ENCODE results near the gene TUSC2.

- TF ChIP-seq, protein P1, sequence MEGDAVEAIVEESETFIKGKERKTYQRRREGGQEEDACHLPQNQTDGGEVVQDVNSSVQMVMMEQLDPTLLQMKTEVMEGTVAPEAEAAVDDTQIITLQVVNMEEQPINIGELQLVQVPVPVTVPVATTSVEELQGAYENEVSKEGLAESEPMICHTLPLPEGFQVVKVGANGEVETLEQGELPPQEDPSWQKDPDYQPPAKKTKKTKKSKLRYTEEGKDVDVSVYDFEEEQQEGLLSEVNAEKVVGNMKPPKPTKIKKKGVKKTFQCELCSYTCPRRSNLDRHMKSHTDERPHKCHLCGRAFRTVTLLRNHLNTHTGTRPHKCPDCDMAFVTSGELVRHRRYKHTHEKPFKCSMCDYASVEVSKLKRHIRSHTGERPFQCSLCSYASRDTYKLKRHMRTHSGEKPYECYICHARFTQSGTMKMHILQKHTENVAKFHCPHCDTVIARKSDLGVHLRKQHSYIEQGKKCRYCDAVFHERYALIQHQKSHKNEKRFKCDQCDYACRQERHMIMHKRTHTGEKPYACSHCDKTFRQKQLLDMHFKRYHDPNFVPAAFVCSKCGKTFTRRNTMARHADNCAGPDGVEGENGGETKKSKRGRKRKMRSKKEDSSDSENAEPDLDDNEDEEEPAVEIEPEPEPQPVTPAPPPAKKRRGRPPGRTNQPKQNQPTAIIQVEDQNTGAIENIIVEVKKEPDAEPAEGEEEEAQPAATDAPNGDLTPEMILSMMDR (IDR thresholded peaks at IDR 0.05): no peak
- no peak for TF ChIP-seq EZH2 (IDR thresholded peaks at IDR 0.05; ENCODE audit: borderline replicate concordance, insufficient read depth, low read depth, low read length, poor library complexity, severe bottlenecking)
Measured at GRCh38 chr3:50278123-50278879, 49.7 kb downstream of the TUSC2 start.
